GM23248 (cell line): ENCODE measurements around the gene ABCG1.

Source experiments
- EZH2 ChIP-seq: fragments of 200-600 bp; sonication (generic); IDR thresholded peaks from 2 replicates; pipeline ENCODE4 v1.6.1; 2018; ENCODE audit warnings: antibody characterized with exemption, mild to moderate bottlenecking; ENCODE audit not compliant: insufficient read depth, poor library complexity, severe bottlenecking
- EZH2phosphoT487 ChIP-seq: fragments of 200-600 bp; sonication (generic); IDR thresholded peaks from 2 replicates; pipeline ENCODE4 v1.6.1; 2018; ENCODE audit warnings: antibody characterized with exemption, moderate library complexity, mild to moderate bottlenecking, low read depth; ENCODE audit not compliant: insufficient read depth

DNA sequence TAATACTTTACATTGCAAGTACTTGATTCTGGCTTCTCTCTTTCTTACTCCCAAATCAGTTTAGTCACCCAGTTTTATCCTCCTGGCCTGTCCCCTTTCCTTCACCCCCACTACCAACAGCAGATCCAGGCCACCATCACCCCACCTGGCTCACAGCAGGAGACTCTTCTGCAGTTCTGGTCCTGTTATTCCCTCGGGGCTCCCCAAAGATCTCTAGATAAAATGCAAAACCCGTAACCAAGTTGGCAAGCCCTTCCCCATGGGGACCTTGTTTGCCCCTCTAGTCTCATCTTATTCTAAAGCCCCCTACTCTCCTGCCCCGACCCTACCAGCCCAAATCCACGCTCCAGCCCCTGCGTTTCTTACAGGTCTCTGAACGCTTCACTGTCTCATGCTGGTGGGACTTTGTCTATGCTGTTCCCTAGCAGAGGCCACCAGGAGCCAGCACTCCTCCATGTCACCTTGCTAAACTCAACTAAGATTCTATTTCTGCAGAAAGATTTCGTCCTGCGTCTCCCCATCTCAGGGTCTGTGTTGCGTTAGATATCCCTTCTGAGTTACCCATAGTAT lies 4.0 kb downstream of the ABCG1 start:
- TF ChIP-seq EZH2phosphoT487 = no peak
- TF ChIP-seq EZH2 = no peak
